Suprapubic skin (tissue), 4 donors: ENCODE results near the gene CYTH1.

Experiments used
- POLR2A ChIP-seq, 2 donors: fragments of 450-650 bp; IDR thresholded peaks; one replicate each; pipeline ENCODE4 v1.6.1; 2017; ENCODE audit warnings: antibody characterized with exemption in 2 of 2, mild to moderate bottlenecking in 2 of 2, moderate library complexity in 2 of 2
- POLR2AphosphoS5 ChIP-seq, 3 donors: sonication (generic); formaldehyde crosslinking; IDR thresholded peaks; one replicate each; pipeline ENCODE4 v1.6.1; 2017; ENCODE audit warnings: antibody characterized with exemption in 3 of 3
- TF ChIP-seq, protein P1 (sequence below), 2 donors: fragments of 200-600 bp in 1 of 2; fragments of 450-650 bp in 1 of 2; sonication (generic) in 1 of 2; IDR thresholded peaks; one replicate each; pipeline ENCODE4 v1.5.1; 2016 to 2019; ENCODE audit warnings: antibody characterized with exemption in 2 of 2, mild to moderate bottlenecking in 1 of 2, moderate library complexity in 1 of 2

DNA sequence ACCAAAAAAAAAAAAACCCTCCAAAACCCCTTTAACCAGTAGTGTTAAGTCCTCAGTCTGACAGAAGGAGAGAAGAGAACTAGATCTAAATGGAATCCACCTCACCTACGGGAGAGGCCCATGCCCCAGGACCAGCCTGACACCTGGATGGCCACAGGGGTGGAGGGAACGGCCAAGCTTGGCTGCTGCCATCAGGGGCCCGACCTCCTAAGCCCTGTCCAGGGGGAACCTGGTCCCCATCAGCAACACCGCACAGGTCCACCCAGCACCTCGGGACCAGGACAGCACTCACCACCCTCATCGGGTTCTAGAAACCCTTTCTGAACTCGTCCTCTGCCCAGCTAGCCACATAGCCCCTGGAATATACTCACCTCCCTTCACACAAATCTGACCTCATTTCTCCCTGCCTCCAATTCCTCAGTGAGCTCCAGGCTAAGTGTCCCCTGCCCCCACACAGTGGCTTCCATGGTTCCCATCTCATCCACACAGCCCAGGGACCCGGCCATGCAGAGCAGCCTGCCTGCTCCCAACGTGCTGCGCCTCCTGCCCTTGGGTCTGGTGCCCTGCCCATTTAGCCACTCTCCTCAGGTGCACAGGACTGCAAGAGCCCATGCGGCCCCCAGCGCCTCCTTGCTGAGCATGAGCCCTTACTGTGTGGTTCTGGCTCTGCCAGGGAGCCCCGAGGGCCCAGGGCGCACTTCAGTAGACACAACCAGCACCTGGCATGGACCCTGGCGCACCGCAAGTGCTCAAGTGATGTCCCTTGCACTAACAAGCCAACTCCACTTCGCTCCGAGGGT is 18.3 kb upstream of the CYTH1 start:
- TF ChIP-seq, protein P1, sequence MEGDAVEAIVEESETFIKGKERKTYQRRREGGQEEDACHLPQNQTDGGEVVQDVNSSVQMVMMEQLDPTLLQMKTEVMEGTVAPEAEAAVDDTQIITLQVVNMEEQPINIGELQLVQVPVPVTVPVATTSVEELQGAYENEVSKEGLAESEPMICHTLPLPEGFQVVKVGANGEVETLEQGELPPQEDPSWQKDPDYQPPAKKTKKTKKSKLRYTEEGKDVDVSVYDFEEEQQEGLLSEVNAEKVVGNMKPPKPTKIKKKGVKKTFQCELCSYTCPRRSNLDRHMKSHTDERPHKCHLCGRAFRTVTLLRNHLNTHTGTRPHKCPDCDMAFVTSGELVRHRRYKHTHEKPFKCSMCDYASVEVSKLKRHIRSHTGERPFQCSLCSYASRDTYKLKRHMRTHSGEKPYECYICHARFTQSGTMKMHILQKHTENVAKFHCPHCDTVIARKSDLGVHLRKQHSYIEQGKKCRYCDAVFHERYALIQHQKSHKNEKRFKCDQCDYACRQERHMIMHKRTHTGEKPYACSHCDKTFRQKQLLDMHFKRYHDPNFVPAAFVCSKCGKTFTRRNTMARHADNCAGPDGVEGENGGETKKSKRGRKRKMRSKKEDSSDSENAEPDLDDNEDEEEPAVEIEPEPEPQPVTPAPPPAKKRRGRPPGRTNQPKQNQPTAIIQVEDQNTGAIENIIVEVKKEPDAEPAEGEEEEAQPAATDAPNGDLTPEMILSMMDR (IDR thresholded peaks at IDR 0.05), result no peak
- TF ChIP-seq POLR2A (IDR thresholded peaks at IDR 0.05) (no peak), POLR2AphosphoS5 (IDR thresholded peaks at IDR 0.05) (no peak)
